ENCODE measurements around the gene PTPRN2. TPM values are rescaled to one million over a fixed set of nuclear protein-coding genes. Genes with fewer than 3 reads are reported as not detected.

Gene PTPRN2
- total and polyA plus RNA-seq, 2 of the 8 experiments (the other 6 are each of a cell fraction or from before 2014, with no cell fraction given) = 2.6 to 4.5 TPM

- Histone ChIP-seq H3K23me2 (ENCODE audit: low read depth, low read length) (no peaks in the 10 kb centered on the region), H4K91ac (replicated peaks; ENCODE audit: insufficient read length, low read length) (no peak overlapping the region), H2BK20ac (ENCODE audit: low read length) (no peak overlapping the region), H2AFZ (ENCODE audit: low read length) (no peak overlapping the region), H2BK15ac (ENCODE audit: low read length) (no peak overlapping the region), H3K9ac (replicated peaks in 1 of 4; ENCODE audit: extremely low read depth in 1 of 4, low read depth in 3 of 4, low read length in 3 of 4) (no peak overlapping the region), H3K18ac (ENCODE audit: extremely low read depth, low read length) (no peak overlapping the region), H3K4ac (replicated peaks; ENCODE audit: insufficient read length, low read depth, low read length) (no peak overlapping the region), H4K8ac (ENCODE audit: extremely low read depth, insufficient read depth, low read length) (no peak overlapping the region), H3K27ac (ENCODE audit: low read depth, low read length) (no peak overlapping the region), H2BK5ac (ENCODE audit: low read depth, low read length) (no peak overlapping the region), H3K4me3 (ENCODE audit: extremely low read depth in 1 of 4, insufficient read depth in 2 of 4, low read depth in 3 of 4, low read length in 4 of 4) (no peak overlapping the region), H2BK120ac (replicated peaks; ENCODE audit: low read depth, low read length) (no peak overlapping the region), H3K36me3 (ENCODE audit: control insufficient read depth in 2 of 4, insufficient read depth in 4 of 4, low read length in 3 of 4) (no peaks in the 10 kb centered on the region), H2AK5ac (ENCODE audit: low read depth, low read length) (no peak overlapping the region), H3K4me2 (ENCODE audit: insufficient read depth in 1 of 2, low read depth in 2 of 2, low read length in 2 of 2) (no peak overlapping the region), H3K14ac (ENCODE audit: insufficient read length) (no peak overlapping the region), H4K20me1 (replicated peaks in 1 of 2; ENCODE audit: control insufficient read depth in 1 of 2, insufficient read depth in 2 of 2, low read length in 2 of 2) (peaks cover 0 to 2% of the 10 kb centered on the region in 2 experiments), H3K56ac (replicated peaks; ENCODE audit: insufficient read length, low read depth, low read length) (no peak overlapping the region), H2BK12ac (ENCODE audit: low read depth, low read length) (no peak overlapping the region), H3K23ac (ENCODE audit: insufficient read length) (no peak overlapping the region), H3K79me1 (ENCODE audit: low read depth, low read length) (no peaks in the 10 kb centered on the region), H3K4me1 (replicated peaks in 1 of 4; ENCODE audit: control insufficient read depth in 3 of 4, insufficient read depth in 4 of 4, low read length in 3 of 4) (no peaks in the 10 kb centered on the region; a peak in 1 of 7 replicates), H4K5ac (ENCODE audit: insufficient read length, low read depth, low read length) (no peak overlapping the region), H3K9me3 (ENCODE audit: insufficient read depth in 2 of 2, low read depth in 1 of 2, low read length in 1 of 2) (peaks cover 13 to 16% of the 10 kb centered on the region in 2 experiments), H3K79me2 (ENCODE audit: control insufficient read depth in 1 of 2, insufficient read depth in 2 of 2, low read length in 2 of 2) (no peaks in the 10 kb centered on the region), H3K27me3 (replicated peaks in 1 of 4; ENCODE audit: control insufficient read depth in 3 of 4, extremely low read depth in 1 of 4, insufficient read depth in 3 of 4, low read length in 3 of 4) (no peaks in the 10 kb centered on the region)
- FAIRE-seq (no peak), DNase-seq (ENCODE audit: low read depth in 1 of 2, low spot score in 2 of 2) (no peak)
- TF ChIP-seq E2F6 (IDR thresholded peaks at IDR 0.05) (no peak), USF2 (IDR thresholded peaks at IDR 0.05; ENCODE audit: low read length) (no peak), TAF1 (IDR thresholded peaks at IDR 0.05; ENCODE audit: low read depth, low read length) (no peak), ZNF274 (IDR thresholded peaks at IDR 0.05; ENCODE audit: borderline replicate concordance, extremely low read depth, low read length) (no peak), KDM1A (IDR thresholded peaks at IDR 0.05; ENCODE audit: borderline replicate concordance, low read length) (no peak), CTBP2 (IDR thresholded peaks at IDR 0.05; ENCODE audit: borderline replicate concordance, insufficient read depth, insufficient read length, low read length) (no peak)
- ChIA-PET POLR2A (ENCODE audit: partially characterized antibody) (no interaction called here), CTCF (ENCODE audit: partially characterized antibody) (no interaction called here)
- 93% methylated on average over 5 of the region's 5 CpGs; no CpG with 5 or more reads in 1 of the 2 experiments for WGBS, 2 experiments (ENCODE audit: extremely low coverage in 1 of 2, insufficient coverage in 1 of 2, insufficient read length in 1 of 2, insufficient replicate concordance in 2 of 2, low coverage in 1 of 2, low lambda C conversion rate in 2 of 2, missing lambda C conversion rate in 1 of 2)
Observed at GRCh38 chr7:158029509-158029908, 558.1 kb downstream of the PTPRN2 start.

All from H1 (cell line).